Measurements from ENCODE around the gene GPC3.

Gene GPC3

DNA sequence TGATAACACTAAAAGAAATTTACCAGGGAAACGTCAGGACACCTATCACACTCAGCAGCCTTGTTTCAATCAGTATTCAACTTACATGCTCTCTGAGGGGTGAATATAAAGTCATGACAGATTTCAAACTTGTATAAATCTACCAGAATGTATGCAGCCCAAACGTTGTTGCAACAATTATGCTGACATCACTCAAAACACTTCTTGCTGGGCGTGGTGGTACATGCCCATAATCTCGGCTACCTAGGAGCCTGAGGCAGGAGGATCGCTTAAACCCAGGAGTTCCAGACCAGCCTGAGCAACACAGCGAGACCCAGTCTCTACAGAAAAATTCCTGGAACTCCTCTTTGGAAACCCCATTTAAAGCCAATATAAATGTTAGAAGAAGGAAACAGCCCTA lies 303.5 kb downstream of the GPC3 start:
- in situ Hi-C loops (cut with MboI; ENCODE audit: low pct_unique_long_range_greater_than_20kb, low sequenced_read_pairs) = no loop called here
- DNase-seq = no peak

GRCh38 chrX:133681421-133681820 lies 304.0 kb downstream of the GPC3 start:
- in situ Hi-C loops (cut with MboI; ENCODE audit: low pct_unique_long_range_greater_than_20kb, low sequenced_read_pairs) = no loop called here
- DNase-seq = no peak

DNA sequence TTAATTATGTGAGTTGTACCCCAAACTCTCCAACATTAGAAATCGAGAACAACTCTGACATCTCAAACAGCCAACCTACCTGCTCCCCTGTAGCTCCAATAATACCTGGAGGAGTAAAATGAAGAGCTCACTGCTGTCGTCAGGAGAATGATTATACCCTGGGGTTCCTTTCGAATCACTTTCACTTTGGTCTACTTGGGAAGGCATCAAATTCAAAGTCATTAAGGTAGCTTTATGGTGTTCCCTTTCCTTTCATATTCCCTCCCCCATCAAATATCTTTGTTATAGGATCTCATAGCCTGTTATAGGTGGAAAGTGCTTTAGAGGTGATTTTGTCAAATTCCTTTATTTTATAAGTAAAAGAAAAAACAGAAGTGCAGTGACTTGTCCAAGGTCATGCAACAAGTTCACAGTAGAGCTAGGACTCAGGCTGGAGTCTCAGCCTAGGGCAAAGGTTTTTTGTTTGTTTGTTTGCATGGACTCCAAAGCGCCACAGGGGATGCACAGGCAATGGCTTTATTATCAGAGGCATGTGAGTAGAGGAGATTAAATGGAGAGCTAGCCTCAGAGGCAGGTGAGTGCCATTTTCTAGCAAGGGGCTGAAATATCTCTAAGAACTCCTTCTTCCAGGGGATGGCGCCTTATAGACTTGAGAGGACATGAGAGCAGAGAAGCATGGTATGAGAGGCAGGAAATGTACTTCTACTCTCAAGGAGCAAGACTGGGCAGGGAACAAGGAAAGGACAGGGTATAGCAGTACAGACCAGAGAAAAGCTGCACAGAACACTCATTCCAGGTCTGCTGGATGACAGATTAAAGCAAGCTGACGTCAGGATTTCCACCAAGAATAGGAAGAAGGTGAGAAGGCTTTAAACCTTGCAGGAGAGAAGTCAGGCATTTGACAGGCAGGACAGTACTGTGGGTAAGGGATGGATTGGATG lies 308.0 kb downstream of the GPC3 start:
- DNase-seq = no peak
- in situ Hi-C loops (cut with MboI; ENCODE audit: low pct_unique_long_range_greater_than_20kb, low sequenced_read_pairs) = no loop called here

- in situ Hi-C loops (cut with MboI; ENCODE audit: low pct_unique_long_range_greater_than_20kb, low sequenced_read_pairs) = no loop called here
- no peak for DNase-seq
These were observed 308.9 kb downstream of the GPC3 start for GRCh38 chrX:133676344-133677122.

GRCh38 chrX:133674726-133675470 lies 310.5 kb downstream of the GPC3 start:
- no peak for DNase-seq
- in situ Hi-C loops (cut with MboI; ENCODE audit: low pct_unique_long_range_greater_than_20kb, low sequenced_read_pairs) = no loop called here

DNA sequence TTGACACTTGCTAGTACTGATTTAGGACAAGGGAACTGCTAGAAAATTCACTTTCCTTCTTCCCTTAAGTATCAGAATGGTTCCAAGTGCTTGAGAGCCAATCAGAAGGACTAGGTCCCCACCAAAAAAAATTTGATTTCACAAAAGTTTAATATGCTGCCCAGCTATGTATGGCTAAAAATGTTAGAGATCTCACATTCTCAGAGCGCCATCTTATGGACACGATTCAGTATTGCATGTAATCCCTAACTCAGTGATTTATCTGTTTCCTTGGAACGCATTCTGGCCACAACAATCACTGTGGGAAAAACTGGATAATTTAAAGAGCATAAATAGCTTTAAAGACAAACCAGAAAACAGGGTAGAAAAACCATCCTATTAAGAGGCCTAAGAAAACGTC lies 315.0 kb downstream of the GPC3 start:
- in situ Hi-C loops (cut with MboI; ENCODE audit: low pct_unique_long_range_greater_than_20kb, low sequenced_read_pairs) = no loop called here
- DNase-seq = peak; percentile 40

- in situ Hi-C loops (cut with MboI; ENCODE audit: low pct_unique_long_range_greater_than_20kb, low sequenced_read_pairs) = no loop called here
- DNase-seq = no peak
These were observed 316.2 kb downstream of the GPC3 start for GRCh38 chrX:133669214-133669613.

DNA sequence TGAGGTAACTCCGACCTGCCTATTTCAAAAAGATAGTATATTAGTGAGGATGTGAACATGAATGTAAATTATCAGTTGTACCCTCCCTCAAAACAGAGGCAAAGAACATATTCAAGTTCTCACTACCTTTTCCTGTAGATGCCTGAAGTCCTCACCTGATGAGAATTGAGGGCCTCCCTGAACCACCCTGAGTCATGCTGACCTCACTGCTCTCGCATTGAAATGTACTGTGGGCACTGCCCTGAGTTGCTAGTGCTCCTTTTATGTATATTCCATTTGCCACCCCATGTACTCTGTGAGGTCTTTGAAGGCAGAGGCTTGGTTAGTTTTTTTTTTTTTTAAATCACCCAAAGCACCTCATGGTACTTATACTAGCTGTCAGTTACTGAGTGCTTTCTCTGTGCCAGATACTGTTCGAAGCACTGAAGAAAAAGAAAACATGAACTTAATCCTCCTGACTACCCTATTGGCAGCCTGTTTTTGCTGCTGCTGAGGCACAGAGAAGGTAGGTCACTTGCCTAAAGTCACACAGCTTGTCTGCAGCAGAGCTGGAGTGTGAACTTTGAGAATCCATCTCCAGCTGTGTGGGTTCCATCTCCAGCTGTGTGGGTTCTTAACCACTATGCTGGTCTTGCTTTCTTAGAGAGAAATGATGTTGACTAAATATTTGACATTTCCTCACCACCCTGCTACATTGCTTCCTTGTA lies 317.0 kb downstream of the GPC3 start:
- in situ Hi-C loops (cut with MboI; ENCODE audit: low pct_unique_long_range_greater_than_20kb, low sequenced_read_pairs) = no loop called here

GRCh38 chrX:133666256-133666655 lies 319.1 kb downstream of the GPC3 start:
- in situ Hi-C loops (cut with MboI; ENCODE audit: low pct_unique_long_range_greater_than_20kb, low sequenced_read_pairs) = no loop called here
- DNase-seq = no peak

More for the DNA sequence above, 317.0 kb downstream of the GPC3 start:
- DNase-seq = no peak

DNA sequence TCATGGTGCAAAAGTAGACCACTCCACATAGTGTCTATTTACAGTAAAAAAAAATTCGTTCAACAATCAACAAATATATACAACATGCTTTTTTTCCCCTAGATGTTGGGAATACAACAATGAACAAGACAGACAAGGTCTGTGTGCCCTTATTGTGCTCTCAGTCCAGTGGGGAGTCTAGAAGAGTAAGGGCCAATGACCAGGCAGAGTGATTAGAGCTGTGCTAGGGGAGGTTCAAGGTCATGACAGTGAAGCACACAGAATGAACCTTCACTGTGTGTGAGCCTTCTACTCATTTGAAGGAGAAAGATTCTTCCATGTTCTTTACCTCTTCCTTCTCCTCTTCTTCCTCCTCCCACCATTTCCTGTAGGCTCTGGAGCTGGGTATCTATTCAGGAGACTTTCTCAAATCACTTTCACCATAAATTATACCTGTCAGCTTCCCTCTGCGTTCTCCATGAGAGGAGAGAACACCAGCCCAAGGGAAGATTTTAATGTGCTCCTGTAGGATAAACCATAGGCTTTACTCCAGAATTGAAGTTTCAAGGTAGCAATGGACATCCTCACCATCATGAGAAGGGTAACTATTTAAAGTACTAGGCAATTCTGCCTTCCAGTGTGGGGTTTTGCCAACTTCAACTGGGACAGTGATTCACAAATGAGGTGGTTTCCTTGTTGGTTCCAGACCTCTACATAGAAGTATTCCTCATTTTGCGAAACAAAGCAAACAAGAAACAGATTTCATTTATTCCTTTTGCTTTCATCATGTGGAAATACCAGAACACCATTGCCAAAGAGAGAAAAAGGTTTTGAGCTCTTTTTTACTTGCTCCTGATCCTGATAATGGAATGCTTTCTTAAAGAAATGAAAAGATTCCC lies 323.2 kb downstream of the GPC3 start:
- in situ Hi-C loops (cut with MboI; ENCODE audit: low pct_unique_long_range_greater_than_20kb, low sequenced_read_pairs) = no loop called here
- DNase-seq = no peak

DNA sequence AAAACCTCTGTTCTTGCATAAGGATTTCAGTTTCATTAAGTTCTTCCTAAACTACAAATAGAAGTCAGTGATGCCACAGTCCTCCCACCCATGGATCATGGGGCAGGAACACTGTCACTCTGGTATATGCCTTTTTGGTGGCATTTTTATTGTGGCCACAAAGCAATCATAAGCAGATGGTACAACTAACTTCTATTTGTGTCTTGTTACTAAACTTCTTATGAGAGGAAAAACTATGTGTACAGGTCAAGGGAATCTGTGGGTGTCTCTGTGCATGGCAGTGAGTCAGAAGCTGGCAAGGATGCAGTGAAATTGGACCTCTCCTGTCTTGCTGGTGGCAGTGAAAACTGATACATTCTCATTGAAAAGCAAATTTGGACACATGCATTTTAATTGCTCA lies 325.1 kb downstream of the GPC3 start:
- DNase-seq = no peak
- in situ Hi-C loops (cut with MboI; ENCODE audit: low pct_unique_long_range_greater_than_20kb, low sequenced_read_pairs) = no loop called here

GRCh38 chrX:133658293-133658911 lies 327.0 kb downstream of the GPC3 start:
- DNase-seq = no peak
- in situ Hi-C loops (cut with MboI; ENCODE audit: low pct_unique_long_range_greater_than_20kb, low sequenced_read_pairs) = no loop called here

- in situ Hi-C loops (cut with MboI; ENCODE audit: low pct_unique_long_range_greater_than_20kb, low sequenced_read_pairs) = no loop called here
- DNase-seq = no peak
These were observed 329.8 kb downstream of the GPC3 start for GRCh38 chrX:133655275-133656265.

- DNase-seq = no peak
- in situ Hi-C loops (cut with MboI; ENCODE audit: low pct_unique_long_range_greater_than_20kb, low sequenced_read_pairs) = no loop called here
These were observed 330.6 kb downstream of the GPC3 start for GRCh38 chrX:133654811-133655210.

DNA sequence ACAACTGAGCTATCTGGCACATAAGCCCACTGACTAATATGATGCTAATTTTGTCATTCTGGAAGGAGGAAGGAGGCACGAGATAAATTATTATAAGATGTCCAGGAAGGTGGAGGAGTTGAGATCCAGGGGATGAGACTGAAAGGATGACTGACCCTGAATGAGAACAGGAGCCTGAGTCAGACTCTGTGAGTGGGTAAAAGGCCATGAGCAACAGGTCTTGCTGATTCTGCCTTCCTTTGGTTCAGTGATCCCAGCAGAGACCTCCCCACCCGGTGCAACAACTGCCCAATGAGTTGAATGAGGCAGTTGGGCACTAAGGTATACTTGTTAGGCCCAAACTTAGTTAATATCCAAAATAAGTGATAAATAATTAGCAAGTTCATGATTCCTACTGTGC lies 332.0 kb downstream of the GPC3 start:
- no peak for DNase-seq
- in situ Hi-C loops (cut with MboI; ENCODE audit: low pct_unique_long_range_greater_than_20kb, low sequenced_read_pairs) = no loop called here

- in situ Hi-C loops (cut with MboI; ENCODE audit: low pct_unique_long_range_greater_than_20kb, low sequenced_read_pairs) = no loop called here
- DNase-seq = no peak
These were observed 333.2 kb downstream of the GPC3 start for GRCh38 chrX:133652185-133652584.

- DNase-seq = no peak
- in situ Hi-C loops (cut with MboI; ENCODE audit: low pct_unique_long_range_greater_than_20kb, low sequenced_read_pairs) = no loop called here
These were observed 335.2 kb downstream of the GPC3 start for GRCh38 chrX:133650239-133650638.

Measured in KBM-7 (cell line).